HG03025 (cell line): ENCODE data around the gene CTBP2.

ENCODE experiments used
- ATAC-seq: cut with Tn5 transposase; IDR thresholded peaks from one replicate; pipeline ENCODE4 v1.9.1; 2021; ENCODE audit warnings: mild to moderate bottlenecking, moderate library complexity; ENCODE audit not compliant: unreplicated experiment, low FRiP score

Gene CTBP2

GRCh38 chr10:125129076-125129458, 31.3 kb downstream of the CTBP2 start:
- ATAC-seq: no peak

GRCh38 chr10:125128397-125129075, 31.8 kb downstream of the CTBP2 start:
- no peak for ATAC-seq

GRCh38 chr10:125127986-125128385, 32.4 kb downstream of the CTBP2 start:
- ATAC-seq: no peak

- ATAC-seq: no peak
Observed at GRCh38 chr10:125127110-125127509, 33.3 kb downstream of the CTBP2 start.

GRCh38 chr10:125125951-125126735, 34.2 kb downstream of the CTBP2 start:
- ATAC-seq: no peak

GRCh38 chr10:125124907-125125306, 35.5 kb downstream of the CTBP2 start:
- ATAC-seq: no peak

GRCh38 chr10:125124115-125124487, 36.3 kb downstream of the CTBP2 start:
- no peak for ATAC-seq

GRCh38 chr10:125123476-125124114, 36.8 kb downstream of the CTBP2 start:
- ATAC-seq: no peak

- no peak for ATAC-seq
Observed at GRCh38 chr10:125122566-125122965, 37.8 kb downstream of the CTBP2 start.

GRCh38 chr10:125121003-125121402, 39.4 kb downstream of the CTBP2 start:
- no peak for ATAC-seq

- no peak for ATAC-seq
Observed at GRCh38 chr10:125120053-125120710, 40.2 kb downstream of the CTBP2 start.

- no peak for ATAC-seq
Observed at GRCh38 chr10:125118701-125119100, 41.7 kb downstream of the CTBP2 start.

GRCh38 chr10:125118011-125118611, 42.3 kb downstream of the CTBP2 start:
- no peak for ATAC-seq

GRCh38 chr10:125116652-125117310, 43.6 kb downstream of the CTBP2 start:
- no peak for ATAC-seq

- no peak for ATAC-seq
Observed at GRCh38 chr10:125116041-125116649, 44.2 kb downstream of the CTBP2 start.

GRCh38 chr10:125115409-125115808, 45.0 kb downstream of the CTBP2 start:
- ATAC-seq: no peak

GRCh38 chr10:125114761-125115391, 45.5 kb downstream of the CTBP2 start:
- ATAC-seq: no peak

GRCh38 chr10:125113691-125114371, 46.5 kb downstream of the CTBP2 start:
- no peak for ATAC-seq
